Heart right ventricle (tissue), 16 donors: ENCODE measurements around the gene TIMM17B. TPM values are rescaled to one million over a fixed set of nuclear protein-coding genes. Genes with fewer than 3 reads are reported as not detected.
A peak's percentile ranks its signal among the peaks of the same experiment; 100 is the strongest.
"Not testable (repeated sequence)": the region's sequence is repeated elsewhere in the genome, so short reads cannot be mapped to it uniquely, and the experiment has no call there.

Source experiments
- ATAC-seq, 8 donors: fragments of 200-7000 bp; cut with Tn5 transposase; one replicate each; pipeline ENCODE4 v1.9.1; 2020; ENCODE audit warnings: mild to moderate bottlenecking in 8 of 8, moderate library complexity in 8 of 8, moderate number of reproducible peaks in 1 of 8
- DNase-seq, 2 donors: peaks; one replicate each; pipeline ENCODE4 v3.0.0-alpha.2; 2020
- H3K27ac ChIP-seq, 10 donors: fragments of 200-600 bp; sonication (generic) in 2 of 10; one replicate each; pipeline versions ENCODE4 v1.5.0 to v1.8.0; 2020 to 2022; ENCODE audit warnings: mild to moderate bottlenecking in 3 of 10
- H3K27me3 ChIP-seq, 7 donors: fragments of 200-600 bp; one replicate each; pipeline ENCODE4 v1.8.0; 2021 to 2022; ENCODE audit warnings: mild to moderate bottlenecking in 2 of 7
- H3K36me3 ChIP-seq, 9 donors: fragments of 200-600 bp; sonication (generic) in 1 of 9; one replicate each; pipeline versions ENCODE4 v1.5.0 to v1.8.0; 2020 to 2022; ENCODE audit warnings: mild to moderate bottlenecking in 2 of 9
- H3K4me1 ChIP-seq, 9 donors: fragments of 200-600 bp; sonication (generic) in 1 of 9; one replicate each; pipeline versions ENCODE4 v1.5.0 to v1.8.0; 2020 to 2022; ENCODE audit warnings: mild to moderate bottlenecking in 4 of 9
- H3K4me3 ChIP-seq, 10 donors: fragments of 200-600 bp; sonication (generic) in 2 of 10; one replicate each; pipeline versions ENCODE4 v1.5.0 to v1.8.0; 2020 to 2022; ENCODE audit warnings: mild to moderate bottlenecking in 7 of 10, moderate library complexity in 2 of 10
- H3K9me3 ChIP-seq, 11 donors: fragments of 200-600 bp in 10 of 11; sonication (generic) in 2 of 11; one replicate each; pipeline versions ENCODE4 v1.5.0 to v1.8.0; 2013 to 2022; ENCODE audit warnings: mild to moderate bottlenecking in 2 of 11, control low read depth in 1 of 11, moderate library complexity in 1 of 11
- WGBS, 2 donors: extraction: QIAGEN DNeasy Blood & Tissue Kit; methylation state at CpG; one replicate each; pipeline ENCODE4 v1.1.7; 2013; ENCODE audit warnings: inconsistent platforms in 1 of 2; 5-methylcytosine and 5-hydroxymethylcytosine counted together
- intact Hi-C, 10 donors: fragments of 100-400 bp; cut with DNase I; formaldehyde crosslinking; loops; one replicate each; pipeline versions ENCODE4 v1.11.1 to v1.14.2; 2022
- polyA plus RNA-seq, 2 donors: library from polyadenylated mRNA; stranded (reverse); fragments of 200-250 nt; gene quantifications; one replicate each; pipeline ENCODE4 v1.2.3, GENCODE V29; 2013
- total RNA-seq, 10 donors: library from RNA; stranded (reverse); fragmentation: NEBNext Ultra II Directional in 3 of 10; extraction: Animal tissue kit (Norgen Biotek cat#: 25700) in 3 of 10; gene quantifications; one replicate each; pipeline versions ENCODE4 v1.2.1 to v1.2.4, GENCODE V29; 2021 to 2023
- TF ChIP-seq, protein P1 (sequence below), 9 donors: fragments of 200-600 bp; sonication (generic) in 2 of 9; IDR thresholded peaks; one replicate each; pipeline versions ENCODE4 v1.5.0 to v1.8.0; 2021 to 2022; ENCODE audit warnings: antibody characterized with exemption in 9 of 9, mild to moderate bottlenecking in 5 of 9, moderate library complexity in 1 of 9
- donor health status: Arrhythmogenic right ventricular cardiomyopathy.
- donor health status: ischemic (EF 13 %, LVEDD 7.1; RV severe dilation, severe dysfunction).
- donor health status: healthy with polysubstance abuse.
- donor health status: DM: no; HTN: yes; CAD: no.
- donor health status: DM: no; HTN: no; CAD: no.
- donor health status: ischemic (EF 25% LVEDD 6.9; RV normal size, moderate dysfunction).
- donor health status: ischemic (EF 25% LVEDD 5.7; RV mildly dilated, moderate dysfunction).
- donor health status: healthy.
- donor health status: DM: yes; HTN: yes; CAD: no.
- donor health status: Ischemic cardiomyopathy.
- donor health status: ischemic (EF 35%, LVEDD 5.7; RV mildly dilated, moderate dysfunction).
- donor health status: nonischemic (EF 11% LVEDD 7.7; RV severe dilation, severe dysfunction).
- donor health status: DM: yes; HTN: yes; CAD: no.
- donor health status: PGD.
- donor health status: ischemic (EF 29% LVEDD 5.4; RV normal size, mild dysfunction).
- donor health status: nonischemic (EF 23%, LVEDD 6.1; RV moderate dilation, normal function).

The TIMM17B gene
- total and polyA plus RNA-seq, 12 donors = 58.3 to 100 (median 67.0) TPM

DNA sequence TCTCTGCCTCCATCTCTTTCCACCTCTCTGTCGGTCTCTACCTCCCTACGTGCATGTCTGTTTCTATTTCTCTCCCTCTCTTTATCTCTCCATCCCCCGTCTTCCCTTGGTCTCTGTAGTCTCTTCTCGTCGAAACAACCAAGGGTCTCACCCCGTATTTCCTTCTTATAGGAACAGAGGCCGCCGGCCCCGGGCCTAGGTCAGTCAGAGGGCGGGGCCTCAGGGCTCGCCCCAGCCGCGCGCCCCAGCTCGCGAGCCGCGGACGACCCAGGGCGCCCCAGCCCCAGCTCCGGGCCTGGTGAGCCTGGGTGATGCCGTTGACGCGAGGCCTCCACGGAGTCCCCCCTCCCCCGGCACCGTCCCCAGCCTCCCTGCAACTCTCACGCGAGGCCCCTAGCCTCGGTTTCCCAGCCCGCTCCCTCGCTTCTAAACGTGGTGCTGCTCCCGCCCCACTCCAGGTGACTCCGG lies 6.6 kb downstream of the TIMM17B start:
- WGBS, 2 donors = 1 to 2% methylated on average over 29 to 34 of the region's 35 CpGs
- intact Hi-C loops = loop anchor here in 1 of 10 donors (10.0 kb wide), 1 partner anchor 246 kb away; no protein-coding TSS in a partner anchor
- Histone ChIP-seq H3K4me3 (peak overlapping the region; percentile 51 to 76 (median 63)), H3K27me3 (no peaks in the 10 kb centered on the region), H3K9me3 (no peaks in the 10 kb centered on the region), H3K4me1 (peaks cover 0 to 12% (median 5%) of the 10 kb centered on the region in 9 donors), H3K27ac (peak overlapping the region in 9 of 10 donors; percentile 4 to 76 (median 55)), H3K36me3 (peaks cover 0 to 25% (median 0%) of the 10 kb centered on the region in 9 donors)
- ATAC-seq (peak; percentile 23 to 54 (median 36)), DNase-seq (no peak)
- TF ChIP-seq, protein P1, sequence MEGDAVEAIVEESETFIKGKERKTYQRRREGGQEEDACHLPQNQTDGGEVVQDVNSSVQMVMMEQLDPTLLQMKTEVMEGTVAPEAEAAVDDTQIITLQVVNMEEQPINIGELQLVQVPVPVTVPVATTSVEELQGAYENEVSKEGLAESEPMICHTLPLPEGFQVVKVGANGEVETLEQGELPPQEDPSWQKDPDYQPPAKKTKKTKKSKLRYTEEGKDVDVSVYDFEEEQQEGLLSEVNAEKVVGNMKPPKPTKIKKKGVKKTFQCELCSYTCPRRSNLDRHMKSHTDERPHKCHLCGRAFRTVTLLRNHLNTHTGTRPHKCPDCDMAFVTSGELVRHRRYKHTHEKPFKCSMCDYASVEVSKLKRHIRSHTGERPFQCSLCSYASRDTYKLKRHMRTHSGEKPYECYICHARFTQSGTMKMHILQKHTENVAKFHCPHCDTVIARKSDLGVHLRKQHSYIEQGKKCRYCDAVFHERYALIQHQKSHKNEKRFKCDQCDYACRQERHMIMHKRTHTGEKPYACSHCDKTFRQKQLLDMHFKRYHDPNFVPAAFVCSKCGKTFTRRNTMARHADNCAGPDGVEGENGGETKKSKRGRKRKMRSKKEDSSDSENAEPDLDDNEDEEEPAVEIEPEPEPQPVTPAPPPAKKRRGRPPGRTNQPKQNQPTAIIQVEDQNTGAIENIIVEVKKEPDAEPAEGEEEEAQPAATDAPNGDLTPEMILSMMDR (IDR thresholded peaks at IDR 0.05) = no peak

DNA sequence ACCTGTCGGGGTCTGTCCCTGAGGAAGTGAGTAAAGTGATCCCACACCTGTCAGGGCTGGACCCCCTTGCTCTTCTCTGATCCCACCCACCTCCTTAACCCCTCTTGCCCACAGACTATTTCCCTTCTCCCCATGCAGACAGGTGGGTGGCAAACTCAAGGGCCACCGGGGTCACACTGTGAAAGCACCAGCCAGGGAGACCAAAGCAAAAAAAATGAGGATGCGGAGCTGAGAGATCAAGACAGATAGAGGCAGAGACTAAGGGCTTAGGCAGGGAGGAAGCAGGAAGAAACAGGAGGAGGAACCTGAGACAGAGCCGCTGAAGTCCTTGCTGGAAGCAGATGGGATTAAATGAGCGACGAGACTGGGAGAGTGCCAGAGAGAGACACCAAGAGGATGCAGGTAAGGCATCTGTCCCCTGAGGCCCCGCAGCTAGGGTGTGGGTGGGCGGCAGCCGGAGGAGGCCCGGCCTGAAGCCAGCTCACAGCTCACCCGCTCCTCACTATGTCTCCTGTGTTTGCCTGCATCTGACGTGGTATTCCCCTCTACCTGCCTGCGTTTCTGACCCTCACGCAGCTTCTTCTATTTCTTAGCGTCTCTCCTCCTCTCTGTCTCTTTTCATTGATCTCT lies 7.2 kb downstream of the TIMM17B start:
- Histone ChIP-seq H3K4me3 (peak overlapping the region in 9 of 10 donors; percentile 51 to 73 (median 62)), H3K27ac (peak overlapping the region in 3 of 10 donors; percentile 60 to 74 (median 67)), H3K4me1 (peaks cover 0 to 12% (median 5%) of the 10 kb centered on the region in 9 donors), H3K27me3 (no peaks in the 10 kb centered on the region), H3K9me3 (no peaks in the 10 kb centered on the region), H3K36me3 (peaks cover 0 to 25% (median 0%) of the 10 kb centered on the region in 9 donors)
- 36 to 41% methylated on average over 13 to 15 of the region's 15 CpGs for WGBS, 2 donors
- no peak for ATAC-seq
- intact Hi-C loops = loop anchor here in 1 of 10 donors (10.0 kb wide), 1 partner anchor 246 kb away; no protein-coding TSS in a partner anchor
- TF ChIP-seq, protein P1 (IDR thresholded peaks at IDR 0.05) = no peak
- no peak for DNase-seq

DNA sequence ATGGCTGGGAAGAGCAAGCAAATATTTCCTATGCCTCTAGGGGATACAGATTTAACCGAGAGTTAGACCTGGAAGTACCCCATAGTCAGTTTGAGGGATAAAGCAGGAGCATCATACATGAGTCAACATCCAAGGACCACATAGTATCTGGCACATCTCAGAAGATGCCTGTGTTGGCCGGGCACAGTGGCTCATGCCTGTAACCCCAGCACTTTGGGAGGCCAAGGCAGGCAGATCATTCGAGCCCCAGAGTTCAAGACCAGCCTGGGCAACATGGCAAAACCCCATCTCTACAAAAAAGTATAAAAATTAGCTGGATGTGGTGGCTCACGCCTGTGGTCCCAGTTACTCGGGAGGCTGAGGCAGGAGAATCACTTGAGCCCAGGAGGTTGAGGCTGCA lies 11.0 kb downstream of the TIMM17B start:
- ATAC-seq, H3K27me3 ChIP-seq, H3K9me3 ChIP-seq, H3K4me3 ChIP-seq, DNase-seq, H3K36me3 ChIP-seq, intact Hi-C loops, H3K27ac ChIP-seq, H3K4me1 ChIP-seq: not testable (repeated sequence)
- 82 to 88% methylated on average over 5 of the region's 5 CpGs for WGBS, 2 donors

DNA sequence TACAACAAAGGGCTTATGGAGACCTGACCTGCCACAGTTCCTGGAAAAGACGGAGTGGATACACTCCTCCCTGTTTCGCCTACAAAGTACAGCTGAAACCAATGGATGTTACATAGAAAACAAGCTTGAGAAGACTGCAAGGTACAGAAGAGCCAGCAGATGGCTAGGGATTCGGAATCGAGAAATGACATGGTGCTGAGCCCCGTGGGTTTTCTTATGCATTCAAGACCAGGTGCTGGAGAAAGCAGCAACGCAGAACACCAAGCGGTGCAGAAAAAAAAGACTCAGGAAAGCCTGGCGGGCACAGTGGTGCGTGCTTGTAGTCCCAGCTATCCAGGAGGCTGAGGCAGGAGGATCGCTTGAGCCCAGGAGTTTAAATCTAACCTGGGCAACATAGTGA lies 13.8 kb downstream of the TIMM17B start:
- 75 to 77% methylated on average over 10 of the region's 10 CpGs for WGBS, 2 donors
- no peaks in the 10 kb centered on the region for H3K36me3 ChIP-seq
- DNase-seq = no peak
- H3K27me3 ChIP-seq = no peaks in the 10 kb centered on the region
- no peak for ATAC-seq
- intact Hi-C loops = no loop called here
- TF ChIP-seq, protein P1 (IDR thresholded peaks at IDR 0.05) = no peak
- no peaks in the 10 kb centered on the region for H3K9me3 ChIP-seq
- no peaks in the 10 kb centered on the region for H3K4me1 ChIP-seq
- H3K27ac ChIP-seq = no peak overlapping the region
- H3K4me3 ChIP-seq = no peak overlapping the region

DNA sequence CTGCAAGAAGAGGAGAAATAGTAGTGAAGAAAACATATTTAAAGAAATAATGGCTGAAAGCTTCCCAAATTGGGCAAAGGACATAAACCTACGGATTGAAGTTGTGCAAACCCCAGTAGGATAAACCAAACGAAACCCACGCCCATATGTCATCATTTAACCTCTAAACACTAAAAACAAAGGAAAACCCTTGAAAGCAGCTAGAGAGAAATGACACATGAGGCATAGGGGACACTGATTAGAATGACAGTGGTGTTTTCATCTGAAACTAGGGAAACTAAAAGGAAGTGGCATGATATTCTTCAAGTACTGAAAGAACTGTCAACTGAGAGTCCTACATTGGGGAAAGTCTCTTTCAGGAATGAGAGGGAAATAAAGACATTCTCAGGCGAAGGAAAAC lies 20.6 kb downstream of the TIMM17B start:
- H3K4me1 ChIP-seq, ATAC-seq, H3K27me3 ChIP-seq, H3K36me3 ChIP-seq, H3K27ac ChIP-seq, H3K9me3 ChIP-seq, H3K4me3 ChIP-seq, DNase-seq, intact Hi-C loops: not testable (repeated sequence)
- WGBS, 2 donors = 78 to 80% methylated on average over 4 of the region's 4 CpGs

DNA sequence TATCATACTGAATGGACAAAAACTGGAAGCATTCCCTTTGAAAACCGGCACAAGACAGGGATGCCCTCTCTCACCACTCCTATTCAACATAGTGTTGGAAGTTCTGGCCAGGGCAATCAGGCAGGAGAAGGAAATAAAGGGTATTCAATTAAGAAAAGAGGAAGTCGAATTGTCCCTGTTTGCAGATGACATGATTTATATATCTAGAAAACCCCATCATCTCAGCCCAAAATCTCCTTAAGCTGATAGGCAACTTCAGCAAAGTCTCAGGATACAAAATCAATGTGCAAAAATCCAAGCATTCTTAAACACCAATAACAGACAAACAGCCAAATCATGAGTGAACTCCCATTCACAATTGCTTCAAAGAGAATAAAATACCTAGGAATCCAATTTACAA lies 25.6 kb downstream of the TIMM17B start:
- 63 to 64% methylated on average over 1 of the region's 2 CpGs for WGBS, 2 donors
- H3K27ac ChIP-seq, ATAC-seq, intact Hi-C loops, H3K27me3 ChIP-seq, H3K4me3 ChIP-seq, DNase-seq, H3K4me1 ChIP-seq, H3K9me3 ChIP-seq, H3K36me3 ChIP-seq: not testable (repeated sequence)
